NCI-H748 (cell line): ENCODE measurements around the gene CUEDC2.

Experiments used
- DNase-seq: peaks from one replicate; lab custom pipeline; 2025; ENCODE audit not compliant: unreplicated experiment; lab: John Stamatoyannopoulos, UW

Gene CUEDC2

DNA sequence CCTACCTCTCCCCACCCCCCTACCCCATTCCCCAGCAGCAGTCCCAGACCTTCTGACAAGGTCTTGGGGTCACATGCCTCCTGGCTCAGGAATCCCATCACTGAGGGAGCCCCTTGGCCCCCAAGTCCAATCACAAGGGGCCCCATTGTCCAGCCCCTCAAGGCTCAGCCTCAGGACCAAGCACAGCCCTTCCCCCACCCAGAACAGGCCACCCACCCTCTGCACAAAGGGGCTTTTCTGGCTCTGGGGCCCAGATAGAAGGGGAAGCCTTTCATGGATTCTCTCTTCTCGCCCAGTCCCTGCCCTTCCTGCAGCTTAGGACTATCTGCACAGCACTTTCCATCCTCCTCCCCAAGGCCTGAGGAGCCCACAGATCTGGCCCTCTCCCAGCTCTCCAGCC lies 6.9 kb downstream of the CUEDC2 start:
- no peak for DNase-seq

DNA sequence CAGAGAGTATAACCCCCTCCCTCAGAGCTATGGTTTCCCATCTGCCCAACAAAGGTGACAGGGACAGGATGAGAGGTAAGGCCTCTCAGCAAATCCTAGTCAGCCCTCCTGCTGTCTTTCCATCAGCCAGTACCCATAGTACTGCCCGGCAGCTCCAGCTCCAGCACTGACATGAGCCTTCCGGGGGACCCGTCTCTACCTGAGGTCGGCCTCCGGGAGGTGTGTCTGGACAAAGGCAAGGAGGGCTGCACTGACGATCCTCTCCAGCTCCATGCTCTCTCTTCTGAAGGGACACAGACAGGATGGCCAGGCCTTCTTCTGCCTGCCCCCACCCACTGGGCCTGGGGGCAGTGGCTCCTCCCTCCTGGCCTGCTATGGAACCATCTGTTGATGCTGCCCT lies 7.5 kb downstream of the CUEDC2 start:
- DNase-seq, result no peak

- DNase-seq, result no peak
Observed at GRCh38 chr10:102424145-102424544, 8.2 kb downstream of the CUEDC2 start.

GRCh38 chr10:102423372-102423968 lies 8.9 kb downstream of the CUEDC2 start:
- no peak for DNase-seq

DNA sequence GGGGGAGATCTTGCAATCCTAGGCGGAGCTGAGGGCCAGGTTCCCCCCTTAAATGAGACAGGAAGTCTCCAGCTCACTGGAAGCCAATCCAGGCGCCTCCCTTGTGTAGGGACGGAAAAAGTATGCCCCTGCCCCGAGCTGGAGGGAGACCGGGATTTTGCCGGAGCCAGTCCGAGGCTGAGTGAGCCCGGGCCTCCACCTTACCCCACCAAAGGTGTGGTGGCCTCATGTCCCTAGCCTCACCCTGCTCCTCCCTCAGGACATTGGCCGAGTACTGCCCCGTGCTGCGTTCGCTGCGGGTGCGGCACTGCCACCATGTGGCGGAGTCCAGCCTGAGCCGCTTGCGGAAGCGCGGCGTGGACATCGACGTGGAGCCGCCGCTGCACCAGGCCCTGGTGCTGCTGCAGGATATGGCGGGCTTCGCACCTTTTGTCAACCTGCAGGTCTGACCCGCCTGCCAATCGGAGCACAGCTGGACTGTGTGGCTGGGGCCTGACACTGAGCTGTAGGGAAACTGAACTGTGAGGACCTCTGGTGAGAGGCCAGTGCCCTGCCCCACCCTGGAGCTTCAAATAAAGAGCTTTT lies 9.7 kb downstream of the CUEDC2 start:
- peak; percentile 70 for DNase-seq

GRCh38 chr10:102421757-102422512 lies 10.4 kb downstream of the CUEDC2 start:
- DNase-seq, result peak; percentile 41

- no peak for DNase-seq
Observed at GRCh38 chr10:102421507-102421756, 10.9 kb downstream of the CUEDC2 start.

- DNase-seq, result peak; percentile 94
Observed at GRCh38 chr10:102420714-102421506, 11.5 kb downstream of the CUEDC2 start, which contains the start of gene FBXL15. Gene FBXL15, plus strand, starts transcription at chr10:102420836. Its CDS starts 294 bp downstream, at chr10:102421130.

- DNase-seq, result peak; percentile 50
Observed at GRCh38 chr10:102420181-102420713, 12.1 kb downstream of the CUEDC2 start.

DNA sequence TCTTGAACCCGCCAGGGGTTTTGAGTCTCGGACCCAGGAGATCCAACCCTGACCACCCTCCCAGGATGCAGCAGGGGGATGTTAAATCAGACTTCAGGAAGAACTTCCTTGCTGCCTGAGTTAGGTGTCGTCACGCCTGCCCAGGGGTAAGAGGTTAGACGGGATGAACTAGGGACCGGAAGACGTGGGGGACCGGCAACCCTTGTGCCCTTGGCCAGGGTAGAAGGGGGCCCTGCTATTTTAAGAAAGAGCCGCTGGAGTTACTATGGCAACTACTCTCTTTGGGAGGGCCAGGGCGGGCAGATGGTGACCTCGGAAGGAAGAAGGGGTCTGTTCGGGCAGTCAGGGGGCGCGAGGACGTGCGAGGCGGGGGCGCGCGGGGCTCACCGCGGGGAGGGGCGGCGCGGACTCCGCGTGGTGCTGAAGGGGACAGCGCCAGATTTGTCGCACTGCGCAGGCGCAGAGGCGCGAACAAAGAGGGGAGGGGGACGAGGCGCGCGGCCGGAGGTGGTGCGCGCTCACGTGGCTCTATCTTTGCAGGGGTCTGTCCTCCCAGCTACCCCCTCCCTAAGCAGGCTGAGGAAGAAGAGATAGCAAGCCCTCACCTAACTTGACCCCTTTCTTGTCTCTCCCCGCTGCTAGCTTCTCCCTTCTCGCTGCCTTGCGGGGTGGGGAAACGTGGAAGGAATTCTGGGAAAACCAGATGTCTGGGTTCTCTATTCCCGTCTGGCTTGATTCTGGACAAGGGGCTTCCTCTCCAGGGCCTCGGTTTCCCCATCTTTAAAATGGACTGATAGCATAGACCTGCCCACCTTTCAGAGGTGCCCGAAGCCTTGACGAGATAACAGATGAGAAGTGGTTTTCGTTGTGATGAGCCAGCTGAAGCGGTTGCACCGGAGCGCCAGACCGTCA lies 12.8 kb downstream of the CUEDC2 start:
- peak; percentile 82 for DNase-seq

DNA sequence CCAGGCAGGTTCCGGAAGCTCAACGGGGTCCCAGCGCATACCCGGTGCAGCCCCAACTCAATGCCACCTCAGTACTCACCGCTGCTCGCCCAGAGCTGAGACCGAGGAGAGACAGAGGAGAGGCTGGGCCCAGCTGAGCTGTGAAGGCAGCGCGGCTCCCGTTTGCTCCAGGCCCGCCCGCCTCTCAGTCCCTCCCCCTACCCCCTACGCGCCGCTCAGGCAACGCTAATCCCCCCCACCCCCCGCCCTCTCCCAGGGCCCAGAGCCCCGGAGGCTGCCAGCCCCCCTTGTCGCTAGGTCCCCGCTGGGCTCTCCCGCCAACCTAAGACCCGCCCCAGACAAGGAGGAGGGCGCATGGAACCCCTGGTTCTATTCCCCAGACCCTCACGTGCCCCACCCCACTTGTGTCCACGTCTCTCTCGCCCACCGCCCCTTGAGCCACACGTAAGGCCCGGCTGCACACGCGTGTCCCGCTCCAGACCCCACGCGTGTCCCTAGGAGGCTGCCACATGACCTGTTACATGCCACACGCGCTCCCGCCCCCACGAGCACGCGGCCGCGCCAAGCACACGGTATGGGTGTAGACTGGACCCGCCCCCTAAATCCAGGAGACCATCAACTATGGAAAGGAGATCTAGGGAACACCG lies 13.6 kb downstream of the CUEDC2 start, which contains the start of gene PSD:
PSD (minus strand) TSS at position 164 of the 647 bp plus-strand sequence. CDS start 1,747 bp downstream, outside the sequence.
- peak; percentile 80 for DNase-seq

GRCh38 chr10:102416695-102417094 lies 15.7 kb downstream of the CUEDC2 start:
- no peak for DNase-seq

DNA sequence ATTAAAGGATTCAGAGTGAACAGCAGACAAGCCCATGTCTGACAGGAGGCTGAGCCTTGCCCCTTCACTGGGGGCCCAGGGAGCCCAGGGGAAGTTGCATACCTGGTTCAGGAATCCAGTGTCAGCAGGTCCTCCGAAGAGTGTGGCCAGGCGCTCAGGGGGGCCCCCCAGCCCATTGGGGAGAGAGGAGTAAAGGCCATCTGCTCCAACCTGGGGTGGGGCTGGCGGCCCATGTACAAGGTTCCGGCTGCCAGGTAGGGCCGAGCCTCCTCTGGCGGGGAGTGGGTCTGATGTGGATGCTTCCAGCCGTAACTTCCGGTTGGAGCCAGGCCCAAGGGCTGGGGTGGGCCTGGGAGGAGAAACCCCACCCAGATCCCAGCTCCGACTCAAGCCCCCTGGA lies 16.1 kb downstream of the CUEDC2 start:
- DNase-seq, result no peak

DNA sequence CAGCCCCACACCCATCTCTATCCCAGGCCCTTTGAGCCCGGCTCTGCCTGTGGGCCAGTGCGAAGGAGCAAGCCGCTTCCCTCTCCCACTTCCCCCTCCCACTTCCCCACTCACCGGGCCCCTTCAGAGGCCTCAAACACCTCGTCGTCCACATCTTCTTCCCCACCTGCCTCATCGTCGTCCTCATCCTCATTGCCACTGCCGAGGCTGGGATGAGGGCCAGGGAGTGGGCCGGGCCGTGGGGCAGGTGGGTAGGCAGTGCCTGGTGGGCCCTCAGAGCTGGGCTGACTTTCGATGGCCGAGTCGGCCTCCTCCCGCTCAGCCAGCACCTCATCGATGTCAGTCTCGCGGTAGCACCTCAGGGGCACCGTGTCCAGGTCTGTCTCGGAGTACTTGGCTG lies 17.6 kb downstream of the CUEDC2 start:
- no peak for DNase-seq

GRCh38 chr10:102413806-102414561 lies 18.4 kb downstream of the CUEDC2 start:
- no peak for DNase-seq

DNA sequence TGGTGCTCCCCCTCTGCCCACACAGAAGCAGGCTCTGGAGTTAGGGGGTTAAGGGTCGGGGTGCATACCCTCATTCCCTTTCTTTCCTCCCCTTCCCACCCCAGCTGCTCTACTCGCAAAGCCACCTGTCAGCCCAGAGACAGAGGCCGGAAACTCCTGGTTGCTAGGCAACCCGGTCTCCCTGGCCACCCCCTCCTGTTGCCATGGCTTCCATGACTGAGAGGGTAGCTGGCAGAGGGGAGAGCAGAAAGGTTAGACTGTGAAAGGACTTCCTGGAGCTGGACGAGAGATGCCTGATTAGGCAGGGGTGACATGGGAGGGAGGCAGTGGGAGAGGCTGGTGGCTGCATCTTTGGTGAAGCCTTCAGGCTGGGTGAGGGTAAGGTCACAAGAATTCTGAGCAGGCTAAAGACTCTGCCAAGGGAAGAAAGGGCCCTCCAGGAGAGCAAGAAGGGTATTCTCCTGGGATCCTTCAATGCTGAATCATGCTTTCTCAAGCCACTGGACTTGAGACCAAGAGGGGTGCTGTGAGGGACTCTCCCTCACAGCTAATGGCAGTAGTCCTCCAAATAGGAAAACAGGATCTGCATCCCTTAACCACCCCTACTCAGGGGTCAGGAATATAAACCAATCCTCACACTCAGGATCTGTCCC lies 19.2 kb downstream of the CUEDC2 start:
- DNase-seq, result peak; percentile 95

DNA sequence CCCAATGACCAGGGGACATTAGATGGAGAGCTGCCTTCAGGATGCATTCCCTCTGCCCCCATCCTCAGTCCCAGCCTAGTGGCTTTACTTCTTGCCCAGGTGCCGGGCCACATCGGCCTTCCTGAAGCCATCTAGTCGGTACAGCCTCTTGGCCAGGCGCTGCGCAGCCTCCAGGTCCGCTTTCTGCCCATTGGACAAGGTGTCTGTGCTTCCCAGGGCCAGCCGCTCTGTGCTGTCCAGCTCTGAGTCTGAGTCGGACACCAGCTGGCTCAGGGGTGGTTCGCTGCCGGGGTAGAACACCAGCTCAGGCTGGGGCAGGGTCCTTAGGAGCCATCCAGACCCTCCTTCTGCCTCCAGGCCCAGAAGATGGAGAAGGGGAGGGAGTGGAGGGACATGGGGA lies 20.1 kb downstream of the CUEDC2 start:
- DNase-seq, result no peak
